Loucy (cell line): ENCODE measurements around the gene INTS14.

Experiments used
- CTCF ChIP-seq: fragments of 200-600 bp; sonication (generic); conservative IDR thresholded peaks from 2 replicates; pipeline ENCODE4 v1.5.1; 2014; ENCODE audit warnings: mild to moderate bottlenecking, antibody characterized with exemption, low read length
- EZH2phosphoT487 ChIP-seq: fragments of 200-600 bp; IDR thresholded peaks from 2 replicates; pipeline ENCODE4 v1.6.1; 2018; ENCODE audit warnings: antibody characterized with exemption, mild to moderate bottlenecking, moderate library complexity, borderline replicate concordance

GRCh38 chr15:65558336-65558735 is 52.6 kb downstream of the INTS14 start:
- TF ChIP-seq CTCF (no peak), EZH2phosphoT487 (no peak)
